Ecto neural progenitor cell (in vitro differentiated cells): ENCODE data around the gene PEAK1.
A peak's percentile ranks its signal among the peaks of the same experiment; 100 is the strongest.

Experiments
- DNase-seq: peaks from one replicate; pipeline ENCODE4 v3.0.0-alpha.2; 2018; ENCODE audit warnings: low spot score

PEAK1 gene

GRCh38 chr15:77091097-77091496, 328.8 kb downstream of the PEAK1 start:
- no peak for DNase-seq

- no peak for DNase-seq
Observed at GRCh38 chr15:77087213-77087612, 332.7 kb downstream of the PEAK1 start.

- no peak for DNase-seq
Observed at GRCh38 chr15:77085297-77085696, 334.6 kb downstream of the PEAK1 start.

GRCh38 chr15:77084436-77084835, 335.5 kb downstream of the PEAK1 start:
- DNase-seq = no peak

- peak; percentile 85 for DNase-seq
Observed at GRCh38 chr15:77083381-77084160, 336.3 kb downstream of the PEAK1 start.

- no peak for DNase-seq
Observed at GRCh38 chr15:77081971-77082370, 337.9 kb downstream of the PEAK1 start.

- DNase-seq = no peak
Observed at GRCh38 chr15:77076323-77076915, 343.5 kb downstream of the PEAK1 start.

GRCh38 chr15:77075528-77075927, 344.4 kb downstream of the PEAK1 start:
- no peak for DNase-seq

GRCh38 chr15:77074350-77074749, 345.6 kb downstream of the PEAK1 start:
- no peak for DNase-seq

GRCh38 chr15:77071305-77072223, 348.3 kb downstream of the PEAK1 start:
- DNase-seq = no peak

GRCh38 chr15:77070495-77071304, 349.2 kb downstream of the PEAK1 start, which contains the start of gene TSPAN3:
Gene TSPAN3, minus strand, starts transcription at chr15:77071109. Its CDS starts 155 bp downstream, at chr15:77070954.
- peak; percentile 97 for DNase-seq

GRCh38 chr15:77070180-77070494, 349.8 kb downstream of the PEAK1 start:
- no peak for DNase-seq

GRCh38 chr15:77069521-77070121, 350.3 kb downstream of the PEAK1 start:
- DNase-seq = no peak

GRCh38 chr15:77068633-77069032, 351.3 kb downstream of the PEAK1 start:
- no peak for DNase-seq

GRCh38 chr15:77067691-77068367, 352.1 kb downstream of the PEAK1 start:
- no peak for DNase-seq

GRCh38 chr15:77066971-77067690, 352.8 kb downstream of the PEAK1 start:
- no peak for DNase-seq

- no peak for DNase-seq
Observed at GRCh38 chr15:77064539-77065308, 355.2 kb downstream of the PEAK1 start.

- no peak for DNase-seq
Observed at GRCh38 chr15:77064063-77064462, 355.8 kb downstream of the PEAK1 start.

GRCh38 chr15:77063249-77063648, 356.7 kb downstream of the PEAK1 start:
- no peak for DNase-seq
